GM06990 (cell line): Measurements from ENCODE around the gene OLFML2A.

Experiments used
- DNase-seq: peaks from one replicate; pipeline ENCODE4 v3.0.0-alpha.2; 2011; ENCODE audit not compliant: insufficient read length; ENCODE audit errors: extremely low read depth
- H3K27me3 ChIP-seq: replicated peaks from 2 replicates; pipeline ENCODE4 v1.6.0; 2011; ENCODE audit warnings: low read length; ENCODE audit not compliant: control insufficient read depth, insufficient read depth
- H3K36me3 ChIP-seq: 2 replicates; pipeline ENCODE4 v1.5.1; 2011; ENCODE audit warnings: low read length; ENCODE audit not compliant: control insufficient read depth, insufficient read depth
- H3K4me3 ChIP-seq: replicated peaks from 2 replicates; pipeline ENCODE4 v1.5.1; 2011; ENCODE audit warnings: low read depth, mild to moderate bottlenecking, control low read depth, low read length
- TF ChIP-seq, protein P1 (sequence below): IDR thresholded peaks from 2 replicates; pipeline ENCODE4 v1.5.1; 2011; ENCODE audit warnings: low read length, control low read depth, mild to moderate bottlenecking, inconsistent platforms; ENCODE audit not compliant: insufficient read depth, poor library complexity, severe bottlenecking

Gene OLFML2A

DNA sequence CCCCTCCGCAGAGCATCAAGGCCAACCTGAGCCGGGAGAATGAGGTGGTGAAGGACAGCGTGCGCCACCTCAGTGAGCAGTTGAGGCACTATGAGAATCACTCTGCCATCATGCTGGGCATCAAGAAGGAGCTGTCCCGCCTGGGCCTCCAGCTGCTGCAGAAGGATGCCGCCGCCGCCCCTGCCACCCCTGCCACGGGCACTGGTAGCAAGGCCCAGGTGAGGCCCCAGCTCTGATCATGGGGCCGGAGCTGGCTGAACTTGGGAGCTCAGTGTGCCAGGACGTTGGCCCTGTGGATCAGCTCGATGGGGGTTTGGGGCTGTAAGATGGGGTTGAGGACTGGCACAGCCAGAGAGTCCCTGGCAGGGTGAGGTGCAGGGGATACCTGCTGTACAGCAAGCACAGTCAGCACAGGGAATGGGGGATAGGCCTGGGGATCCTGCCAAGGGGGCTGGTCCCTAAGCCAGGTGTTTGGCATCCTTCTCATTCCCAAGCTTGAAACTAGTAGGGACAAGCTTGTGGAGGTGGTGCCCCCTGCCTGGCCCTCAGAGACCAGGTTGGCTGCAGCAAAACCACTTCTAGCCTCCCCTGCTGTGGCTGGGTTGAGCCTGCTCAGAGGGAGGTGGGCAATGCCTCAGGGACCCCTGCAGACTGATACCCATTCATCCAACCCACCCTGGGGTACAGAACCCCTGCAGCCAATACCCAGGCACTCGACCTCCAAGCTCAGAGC lies 22.5 kb downstream of the OLFML2A start:
- DNase-seq, result no peak
- TF ChIP-seq, protein P1, sequence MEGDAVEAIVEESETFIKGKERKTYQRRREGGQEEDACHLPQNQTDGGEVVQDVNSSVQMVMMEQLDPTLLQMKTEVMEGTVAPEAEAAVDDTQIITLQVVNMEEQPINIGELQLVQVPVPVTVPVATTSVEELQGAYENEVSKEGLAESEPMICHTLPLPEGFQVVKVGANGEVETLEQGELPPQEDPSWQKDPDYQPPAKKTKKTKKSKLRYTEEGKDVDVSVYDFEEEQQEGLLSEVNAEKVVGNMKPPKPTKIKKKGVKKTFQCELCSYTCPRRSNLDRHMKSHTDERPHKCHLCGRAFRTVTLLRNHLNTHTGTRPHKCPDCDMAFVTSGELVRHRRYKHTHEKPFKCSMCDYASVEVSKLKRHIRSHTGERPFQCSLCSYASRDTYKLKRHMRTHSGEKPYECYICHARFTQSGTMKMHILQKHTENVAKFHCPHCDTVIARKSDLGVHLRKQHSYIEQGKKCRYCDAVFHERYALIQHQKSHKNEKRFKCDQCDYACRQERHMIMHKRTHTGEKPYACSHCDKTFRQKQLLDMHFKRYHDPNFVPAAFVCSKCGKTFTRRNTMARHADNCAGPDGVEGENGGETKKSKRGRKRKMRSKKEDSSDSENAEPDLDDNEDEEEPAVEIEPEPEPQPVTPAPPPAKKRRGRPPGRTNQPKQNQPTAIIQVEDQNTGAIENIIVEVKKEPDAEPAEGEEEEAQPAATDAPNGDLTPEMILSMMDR, result no peak

DNA sequence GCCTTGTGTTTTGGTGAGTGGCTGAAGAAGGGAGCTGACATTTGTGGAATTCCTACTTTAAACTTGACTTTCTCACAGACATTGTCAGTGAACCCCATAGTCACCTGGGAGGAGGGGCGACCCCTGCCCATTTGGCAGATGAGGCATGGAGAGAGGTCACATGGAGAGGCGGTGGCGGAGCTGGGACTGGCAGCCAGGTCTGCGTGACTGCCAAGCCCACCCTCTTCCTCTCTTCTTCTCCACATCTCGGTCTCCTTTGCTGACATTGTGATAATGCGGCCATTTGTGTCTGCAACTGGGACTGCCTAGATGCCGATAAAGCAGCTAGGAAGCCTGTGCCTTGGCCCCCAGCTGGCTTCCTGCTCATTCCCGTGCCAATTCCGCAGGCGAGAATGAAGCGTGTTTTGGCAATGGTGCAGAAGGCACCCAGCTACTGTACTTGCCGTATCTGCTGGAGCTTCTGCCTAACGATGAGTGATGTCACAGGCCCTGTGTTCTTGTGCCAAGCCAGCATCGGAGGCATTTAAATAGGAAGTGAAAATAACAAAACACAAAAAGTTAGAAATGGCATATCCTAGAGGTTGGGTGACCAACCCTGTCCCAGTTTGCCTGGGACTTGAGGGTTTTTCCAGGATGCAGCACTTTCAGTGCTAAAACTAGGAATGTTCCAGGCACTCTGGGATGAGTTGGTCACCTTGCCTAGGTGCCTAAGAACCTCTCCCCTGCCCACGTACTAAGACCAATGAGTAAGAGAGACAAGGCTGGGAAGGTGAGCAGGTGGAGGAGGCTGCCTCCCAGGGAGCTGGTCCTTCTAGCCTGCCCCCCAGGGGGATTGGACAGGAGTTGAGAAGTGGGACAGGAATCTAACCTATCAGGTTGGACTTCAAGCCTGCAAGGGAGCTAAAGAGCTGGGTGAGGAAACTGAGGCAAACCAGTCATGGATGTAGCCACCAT lies 23.6 kb downstream of the OLFML2A start:
- Histone ChIP-seq H3K36me3 (no peaks in the 10 kb centered on the region), H3K4me3 (no peak overlapping the region), H3K27me3 (no peaks in the 10 kb centered on the region)
- DNase-seq, result peak; percentile 66
- TF ChIP-seq, protein P1, result no peak

More for the DNA sequence above, 22.5 kb downstream of the OLFML2A start:
- Histone ChIP-seq H3K27me3 (no peaks in the 10 kb centered on the region), H3K36me3 (no peaks in the 10 kb centered on the region), H3K4me3 (no peak overlapping the region)

DNA sequence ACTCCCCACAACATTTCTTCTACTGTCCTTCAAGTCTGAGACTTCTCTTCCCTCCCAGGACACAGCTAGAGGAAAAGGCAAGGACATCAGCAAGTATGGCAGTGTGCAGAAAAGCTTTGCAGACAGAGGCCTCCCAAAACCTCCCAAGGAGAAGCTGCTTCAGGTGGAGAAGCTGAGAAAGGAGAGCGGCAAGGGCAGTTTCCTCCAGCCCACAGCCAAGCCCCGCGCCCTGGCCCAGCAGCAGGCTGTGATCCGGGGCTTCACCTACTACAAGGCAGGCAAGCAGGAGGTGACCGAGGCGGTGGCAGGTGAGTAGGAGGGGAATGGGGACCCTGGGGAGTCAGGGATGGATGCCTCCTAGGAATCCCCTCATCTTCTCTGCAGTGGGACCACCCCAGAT lies 24.4 kb downstream of the OLFML2A start:
- H3K27me3 ChIP-seq, result no peaks in the 10 kb centered on the region
- TF ChIP-seq, protein P1, result no peak
- H3K4me3 ChIP-seq, result no peak overlapping the region
- H3K36me3 ChIP-seq, result no peaks in the 10 kb centered on the region
- DNase-seq, result no peak

DNA sequence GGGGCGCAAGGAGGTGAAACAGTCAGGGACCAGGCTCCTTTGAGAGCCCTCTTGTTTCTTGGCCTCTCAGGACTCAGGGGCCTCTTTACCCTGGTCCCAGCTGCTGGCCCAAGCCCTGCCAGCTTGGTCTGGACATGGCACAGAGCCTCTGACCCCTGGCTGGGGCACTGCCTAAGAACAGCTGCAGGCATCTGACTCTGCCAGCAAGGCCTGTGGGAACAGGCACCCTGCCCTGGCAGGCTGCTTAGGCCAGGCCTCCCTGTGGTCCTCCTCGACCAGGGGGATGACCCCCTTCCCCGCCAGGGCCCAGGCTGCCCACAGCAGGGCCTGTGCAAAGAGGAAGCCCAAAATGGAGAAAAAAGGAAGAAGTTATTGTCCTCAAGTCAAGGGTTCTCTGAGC lies 25.5 kb downstream of the OLFML2A start:
- no peak overlapping the region for H3K4me3 ChIP-seq
- DNase-seq, result no peak
- H3K36me3 ChIP-seq, result no peaks in the 10 kb centered on the region
- TF ChIP-seq, protein P1, result no peak
- no peaks in the 10 kb centered on the region for H3K27me3 ChIP-seq

DNA sequence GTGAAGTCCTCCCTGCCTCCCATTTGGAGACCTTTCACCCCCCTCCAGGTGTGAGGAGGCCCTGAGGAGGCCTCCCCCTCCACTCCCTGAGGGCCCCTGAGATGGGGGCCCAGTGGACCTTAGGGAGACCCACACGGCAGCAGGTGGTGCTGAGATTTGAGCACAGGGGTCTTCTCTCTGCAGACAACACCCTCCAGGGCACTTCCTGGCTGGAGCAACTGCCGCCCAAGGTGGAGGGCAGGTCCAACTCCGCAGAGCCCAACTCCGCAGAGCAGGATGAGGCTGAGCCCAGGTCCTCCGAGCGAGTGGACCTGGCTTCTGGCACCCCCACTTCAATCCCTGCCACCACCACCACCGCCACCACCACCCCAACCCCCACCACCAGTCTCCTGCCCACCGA lies 27.0 kb downstream of the OLFML2A start:
- TF ChIP-seq, protein P1, result no peak
- no peak for DNase-seq
- H3K4me3 ChIP-seq, result no peak overlapping the region
- H3K27me3 ChIP-seq, result no peaks in the 10 kb centered on the region
- no peaks in the 10 kb centered on the region for H3K36me3 ChIP-seq
